CD4-positive, alpha-beta T cell treated with Interleukin-15 for 1 hour (primary cell): ENCODE measurements around the gene WHRN.

Source experiments
- DNase-seq: peaks from one replicate; pipeline ENCODE4 v3.0.0-alpha.2; 2020

Gene WHRN

DNA sequence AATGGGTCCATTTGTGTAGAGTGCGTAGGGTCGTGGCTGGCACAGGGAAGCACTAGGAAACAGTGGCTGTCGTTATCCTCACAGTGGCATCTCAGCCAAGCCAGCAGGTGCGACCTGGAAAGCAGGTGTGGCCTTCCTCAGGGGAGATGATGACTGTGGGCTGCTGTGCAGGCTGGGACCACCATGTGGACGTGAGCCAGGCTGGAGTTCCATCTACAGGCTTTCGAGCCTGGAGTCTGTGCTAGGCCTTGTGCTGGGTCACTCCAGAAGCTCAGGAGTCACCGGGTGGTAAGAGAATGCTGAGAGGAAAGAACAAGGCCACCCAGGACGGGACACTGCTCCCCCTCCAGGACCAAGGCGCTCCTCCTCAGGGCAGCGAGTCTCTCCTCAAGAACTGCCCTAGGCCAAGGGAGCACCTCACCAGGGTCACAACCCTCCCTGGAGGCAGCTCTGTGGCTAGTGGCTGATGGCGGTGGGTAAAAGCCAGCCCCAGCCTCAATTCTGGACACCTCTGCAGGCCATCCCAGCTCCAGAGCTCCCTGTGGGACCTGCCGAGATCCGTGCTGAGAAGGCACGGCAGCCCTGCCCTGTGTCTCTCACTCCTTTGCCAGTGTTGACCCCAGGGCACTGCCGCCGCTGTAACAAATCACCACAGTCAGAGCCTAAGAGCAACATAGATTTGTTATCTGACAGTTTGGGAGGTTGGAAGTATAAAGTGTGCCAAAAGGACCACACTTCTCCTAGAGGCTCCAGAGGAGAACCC, 36.0 kb downstream of the WHRN start:
- no peak for DNase-seq

DNA sequence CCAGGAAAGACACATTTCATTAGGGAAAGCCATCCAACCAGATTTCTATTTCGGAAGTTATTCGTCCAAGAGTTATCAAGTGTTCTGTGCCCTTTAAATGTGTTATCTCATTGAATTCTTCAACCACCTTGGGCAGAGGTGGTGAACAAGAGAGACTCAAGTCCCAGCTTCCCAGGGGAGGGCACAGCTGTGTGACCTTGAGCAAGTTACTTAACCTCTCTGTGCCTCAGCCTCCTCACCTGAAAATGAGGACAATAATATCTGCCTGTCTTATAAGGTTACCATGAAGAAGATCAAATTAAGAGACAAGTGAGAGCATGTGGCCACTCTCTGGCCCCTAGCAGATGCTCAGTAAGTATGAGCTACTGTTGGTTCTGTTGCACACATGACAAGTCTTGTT, 37.4 kb downstream of the WHRN start:
- DNase-seq, result no peak

- DNase-seq, result no peak
Measured at GRCh38 chr9:114467226-114467750, 38.0 kb downstream of the WHRN start.

DNA sequence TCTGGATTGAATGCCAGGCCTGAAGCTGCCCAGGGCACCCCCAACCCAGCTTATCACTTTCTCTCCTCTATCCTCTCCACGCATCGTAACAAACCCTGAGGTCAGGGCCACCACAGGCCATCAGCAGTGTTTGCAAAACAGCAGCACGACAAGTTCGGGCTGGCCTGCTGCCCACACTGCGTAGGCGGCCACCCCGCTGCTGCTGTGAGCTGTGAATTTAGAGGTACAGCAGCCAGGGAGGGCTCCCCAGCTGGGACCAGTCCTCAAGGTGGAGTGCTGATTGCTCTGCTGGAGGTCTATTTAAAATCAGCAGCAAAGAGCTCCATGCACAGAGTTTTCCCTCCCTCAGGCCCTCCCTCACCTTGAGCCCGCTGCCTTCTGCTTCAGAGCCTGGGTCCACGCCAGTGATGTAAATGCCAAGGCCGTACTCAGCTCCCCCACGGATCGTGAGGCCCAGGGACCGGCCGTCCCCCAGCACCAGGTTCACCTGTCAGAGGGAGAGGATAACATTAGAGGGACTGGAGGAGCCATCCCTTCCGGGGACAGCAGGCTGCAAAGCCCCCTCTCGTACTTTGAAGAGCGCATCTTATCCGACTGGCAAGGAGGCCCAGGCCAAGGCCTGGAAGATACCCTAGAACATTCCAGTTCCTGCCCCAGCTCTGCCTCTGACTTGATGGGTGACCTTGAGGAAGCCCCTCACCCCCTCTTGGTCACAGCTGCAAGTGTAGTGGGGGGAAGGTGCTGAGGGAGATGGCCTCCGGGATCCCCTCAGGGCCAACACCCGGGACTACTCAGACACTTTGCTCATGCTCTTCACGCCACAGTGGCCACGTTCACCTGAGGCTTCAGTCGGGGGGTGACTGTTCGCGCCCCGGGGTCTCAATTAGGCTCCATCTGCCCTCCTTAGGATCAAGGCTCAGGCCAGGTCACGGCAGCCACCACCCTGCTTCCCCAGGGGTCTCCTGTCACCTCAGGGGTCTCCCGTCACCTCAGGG, 39.1 kb downstream of the WHRN start:
- no peak for DNase-seq

DNA sequence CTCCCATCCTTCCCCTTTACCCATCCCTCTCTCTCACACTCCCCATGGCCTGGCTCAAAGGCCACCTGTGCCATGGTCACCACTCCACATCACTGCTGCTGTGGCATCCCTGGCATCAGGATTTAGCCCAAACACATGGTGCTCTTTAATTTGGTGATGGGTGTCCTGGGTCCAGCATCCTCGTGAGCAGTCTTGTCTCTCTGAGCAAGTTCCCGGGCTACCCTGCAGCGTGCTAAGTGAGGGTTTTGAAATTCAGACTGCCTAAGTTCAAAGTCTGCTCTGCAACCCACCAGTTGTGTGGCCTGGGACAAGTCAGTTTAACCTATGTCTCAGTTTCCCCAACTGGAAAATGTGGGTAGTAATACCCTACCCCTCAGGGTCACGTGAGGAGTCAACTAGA, 39.9 kb downstream of the WHRN start:
- DNase-seq, result no peak

GRCh38 chr9:114464281-114465051, 40.8 kb downstream of the WHRN start:
- DNase-seq, result no peak

DNA sequence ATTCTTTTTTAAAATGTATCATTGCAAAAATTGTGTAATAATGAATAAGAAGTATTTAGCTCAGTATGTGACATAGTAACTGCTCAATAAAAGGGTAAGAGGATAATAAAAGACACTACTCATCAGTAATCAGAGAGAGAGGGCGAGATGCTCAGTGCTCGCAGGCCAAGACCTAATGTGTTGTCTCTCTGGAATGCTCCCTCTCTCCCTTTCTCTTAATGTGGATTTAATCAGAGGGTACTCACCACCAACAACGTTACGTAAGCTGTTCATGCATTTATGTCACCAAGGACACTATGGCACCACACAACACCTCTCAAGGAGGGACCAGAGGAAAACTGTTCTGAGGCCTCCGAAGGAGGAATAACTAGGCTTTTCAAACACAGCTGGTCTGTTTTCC, 42.5 kb downstream of the WHRN start:
- no peak for DNase-seq

DNA sequence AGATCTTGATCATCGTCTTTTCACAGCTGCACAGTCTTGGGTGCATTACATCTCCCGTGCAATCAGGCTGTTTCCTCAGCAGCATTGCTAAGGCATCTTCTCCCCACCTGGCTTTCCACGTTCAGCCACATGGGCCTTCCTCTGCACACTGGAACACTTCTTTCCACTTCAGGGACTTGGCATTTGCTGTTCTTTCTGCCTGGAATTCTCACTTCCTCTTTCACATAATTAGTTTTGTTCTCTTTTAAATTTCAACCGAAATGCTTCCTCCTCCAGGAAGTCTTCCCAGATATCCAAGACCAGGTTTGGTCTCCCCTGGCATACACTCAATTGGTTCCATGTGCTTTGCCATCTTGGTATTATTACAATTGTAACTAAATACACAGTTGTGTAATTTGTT, 43.8 kb downstream of the WHRN start:
- no peak for DNase-seq

DNA sequence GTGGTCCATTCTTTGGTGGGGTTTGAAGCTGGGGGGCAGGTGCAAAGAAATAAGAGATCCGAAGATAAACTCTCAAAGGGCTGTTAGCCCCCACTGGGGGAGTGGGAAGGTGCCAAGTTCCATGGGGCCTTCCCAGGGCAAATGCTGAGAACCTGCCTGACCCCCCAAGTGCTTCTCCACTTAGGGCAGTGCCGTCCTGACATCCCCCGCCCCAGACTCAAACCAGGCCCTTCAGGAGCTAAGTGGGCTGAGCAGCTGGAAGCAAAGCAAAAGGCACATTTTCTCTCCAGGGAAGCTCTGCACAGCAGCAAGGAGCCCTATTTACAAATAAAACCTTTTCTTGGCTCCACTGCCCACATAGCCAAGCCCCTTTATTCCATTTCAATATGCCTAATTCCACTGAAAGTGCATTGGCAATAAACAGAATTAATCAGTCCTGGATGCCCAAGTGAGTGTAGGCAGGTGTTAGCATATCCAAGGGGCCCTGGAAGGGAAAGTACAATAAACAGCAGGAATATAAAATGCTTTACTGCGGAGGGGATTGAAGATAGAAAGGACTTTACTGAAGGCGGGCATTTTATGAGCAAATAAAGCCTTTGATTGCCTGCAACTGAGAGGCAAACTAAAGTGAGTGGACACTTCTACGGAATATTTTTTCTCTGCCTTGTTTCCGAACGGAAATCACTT, 44.6 kb downstream of the WHRN start:
- no peak for DNase-seq

DNA sequence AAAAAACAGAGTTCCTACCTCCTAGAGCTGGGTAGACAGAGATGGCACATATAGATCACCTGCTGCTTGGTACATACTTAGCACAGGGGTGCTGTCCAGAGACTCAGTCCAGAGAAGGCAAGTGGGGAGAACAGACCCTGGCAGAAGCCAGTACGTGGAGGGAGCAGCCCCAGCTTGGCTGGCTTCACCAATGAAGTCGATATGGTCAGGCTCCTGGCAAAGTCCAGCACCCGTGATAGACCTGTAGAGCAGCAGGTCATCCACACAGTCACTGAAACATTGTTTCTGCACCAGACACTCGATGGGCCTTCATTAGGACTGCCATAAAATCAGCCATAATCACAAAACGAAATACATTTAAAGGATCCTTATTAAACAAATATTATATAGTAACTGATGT, 45.8 kb downstream of the WHRN start:
- no peak for DNase-seq

- no peak for DNase-seq
Measured at GRCh38 chr9:114456929-114457328, 48.3 kb downstream of the WHRN start.

GRCh38 chr9:114454652-114455051, 50.6 kb downstream of the WHRN start:
- no peak for DNase-seq

DNA sequence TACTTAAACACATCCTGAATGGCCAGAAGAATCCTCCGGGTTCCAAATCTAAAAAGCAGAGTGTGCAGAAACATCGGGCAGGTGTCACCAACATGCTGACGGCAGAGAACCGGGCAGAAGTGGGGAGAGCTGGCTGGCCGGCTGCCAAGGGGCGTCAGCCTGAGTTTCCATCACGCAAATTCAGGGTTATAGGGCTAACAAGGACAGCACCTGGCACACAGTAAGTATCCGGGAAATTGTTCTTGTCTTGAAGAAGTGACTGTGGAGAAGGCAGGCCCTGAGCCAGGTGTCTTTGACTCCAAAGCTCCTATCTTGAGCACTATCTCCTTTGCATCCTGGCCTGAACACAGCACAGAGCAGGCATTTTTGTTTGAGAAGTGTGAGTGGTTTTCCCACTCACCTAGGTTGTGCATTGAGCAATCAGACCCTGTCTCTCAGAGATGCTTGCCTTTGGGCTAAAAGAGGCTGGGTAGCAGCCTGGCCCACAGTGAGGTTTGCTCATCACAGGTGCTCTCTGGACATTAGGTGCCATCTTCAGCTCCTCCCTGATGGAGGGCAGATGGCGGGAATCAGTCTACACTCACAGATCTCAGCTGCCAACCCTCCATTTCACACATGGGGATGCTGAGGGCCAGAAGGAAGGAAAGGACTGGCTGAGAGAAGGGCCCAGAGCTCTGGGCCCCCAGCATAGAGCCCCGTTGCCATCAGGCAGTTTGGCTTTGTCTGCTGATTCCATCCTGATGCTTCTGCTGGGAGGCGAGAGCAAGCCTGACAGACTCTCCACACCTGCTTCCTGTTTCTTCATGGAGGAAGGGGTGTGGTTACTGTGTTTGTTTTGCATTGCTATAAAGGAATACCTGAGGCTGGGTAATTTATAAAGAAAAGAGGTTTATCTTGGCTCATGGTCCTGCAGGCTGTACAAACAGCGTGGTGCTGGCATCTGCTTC, 52.8 kb downstream of the WHRN start:
- peak; percentile 55 for DNase-seq

GRCh38 chr9:114451707-114452031, 53.6 kb downstream of the WHRN start:
- DNase-seq, result no peak

DNA sequence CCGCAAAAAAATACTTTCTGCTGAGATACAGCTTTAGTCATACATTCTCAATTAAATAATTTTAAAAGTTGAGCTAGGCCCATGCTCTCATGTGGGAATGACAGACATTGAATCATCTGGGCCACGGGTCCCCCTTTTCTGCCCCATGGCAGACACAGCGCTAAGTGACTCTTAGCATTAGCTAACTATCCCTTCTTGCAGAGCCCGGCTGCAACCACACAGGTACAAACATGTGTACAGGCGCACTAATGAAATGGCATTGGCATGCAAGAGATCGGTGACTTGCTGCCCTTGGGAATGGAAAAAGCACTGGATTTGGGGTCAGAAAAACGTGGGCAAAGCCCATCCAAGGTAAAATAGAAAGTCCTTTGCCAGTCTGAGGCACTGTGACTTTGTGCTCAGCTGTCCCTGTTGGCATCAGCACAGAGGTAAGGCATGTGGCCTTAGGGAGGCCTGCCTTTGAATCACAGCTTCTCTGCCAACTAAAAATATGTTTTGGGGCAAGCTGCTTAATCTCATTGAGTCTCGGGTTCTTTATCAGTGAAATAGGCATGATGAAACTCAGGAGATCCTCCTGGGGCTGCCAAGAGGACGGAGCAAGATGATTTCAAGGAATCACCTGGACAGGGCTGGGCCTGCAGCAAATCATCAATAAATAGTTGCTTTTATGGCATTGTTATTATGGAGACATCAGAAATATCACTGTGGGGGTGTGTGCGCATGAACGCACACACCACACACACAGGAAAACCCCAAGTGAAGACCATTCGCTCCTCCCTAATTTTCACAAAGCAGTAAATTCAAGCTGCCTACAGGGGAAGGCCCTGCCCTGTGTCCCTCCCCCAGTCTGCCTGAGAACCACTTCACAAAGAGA, 54.2 kb downstream of the WHRN start:
- DNase-seq, result peak; percentile 59

GRCh38 chr9:114450181-114450580, 55.1 kb downstream of the WHRN start:
- DNase-seq, result no peak

DNA sequence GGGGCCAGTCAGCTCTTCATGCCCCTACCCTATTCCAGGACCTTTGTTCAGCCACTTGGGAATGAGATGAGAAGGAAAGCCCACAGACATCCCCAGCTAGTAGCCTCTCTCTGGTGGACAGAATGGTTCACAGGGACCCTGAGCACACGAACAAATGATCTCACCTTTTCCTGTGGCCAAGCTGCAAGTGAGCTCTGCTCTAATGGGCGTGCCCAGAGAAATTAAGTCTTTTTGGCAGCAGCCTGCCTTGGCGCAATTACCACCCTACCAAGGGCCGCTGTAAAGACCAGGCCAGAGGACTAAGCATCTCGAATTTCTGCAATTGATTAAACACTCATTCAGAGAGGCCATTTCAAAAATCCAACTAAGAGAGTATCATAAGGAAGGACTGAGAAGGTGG, 56.0 kb downstream of the WHRN start:
- no peak for DNase-seq

GRCh38 chr9:114448706-114449105, 56.6 kb downstream of the WHRN start:
- DNase-seq, result no peak

DNA sequence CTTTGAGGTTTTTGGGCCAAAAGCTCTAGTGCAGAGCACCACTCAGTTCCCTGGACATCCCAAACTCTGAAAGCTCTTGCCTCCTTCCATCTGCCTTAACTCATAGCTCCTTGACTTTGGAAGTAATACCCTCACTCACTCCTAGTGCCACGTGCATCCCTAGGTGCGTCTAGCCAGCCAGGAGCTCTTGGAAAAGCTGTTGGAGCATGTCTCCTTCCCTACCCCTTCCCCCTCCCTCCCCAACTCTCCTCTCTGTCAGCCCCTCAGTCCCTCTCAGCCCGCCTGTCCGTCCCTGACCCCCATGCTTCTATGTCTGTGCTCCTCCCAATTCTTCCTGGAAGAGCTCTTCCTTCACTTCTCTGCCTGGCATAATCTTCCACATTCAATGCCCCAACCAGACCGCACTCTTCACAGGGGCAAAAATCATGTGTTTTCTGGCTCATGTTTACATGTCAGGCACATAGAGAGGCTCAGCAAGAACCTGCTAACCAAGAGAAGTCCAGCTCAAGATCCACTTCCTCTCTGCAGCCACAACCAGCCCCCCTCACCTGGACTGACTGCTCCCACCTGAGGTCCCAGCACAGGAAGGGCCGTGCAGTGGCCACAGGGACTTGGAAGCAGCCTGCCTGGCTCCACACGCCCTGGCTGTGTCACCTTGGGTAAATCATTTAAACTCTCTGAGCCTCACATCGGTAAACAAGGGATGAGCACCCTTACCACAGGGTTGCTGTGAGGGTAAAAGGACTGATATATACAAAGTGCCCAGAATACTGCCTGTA, 58.4 kb downstream of the WHRN start:
- DNase-seq, result no peak

- no peak for DNase-seq
Measured at GRCh38 chr9:114446036-114446435, 59.2 kb downstream of the WHRN start.
